ENCODE results near the gene KCNAB1. TPM values are rescaled to one million over a fixed set of nuclear protein-coding genes. Genes with fewer than 3 reads are reported as not detected.
"Not testable (repeated sequence)": the region's sequence is repeated elsewhere in the genome, so short reads cannot be mapped to it uniquely, and the experiment has no call there.

Gene KCNAB1
- total RNA-seq, 1 experiment from 2014 or later: 1.4 TPM

- no peak overlapping the region for H3K27ac ChIP-seq
- ChIA-PET POLR2A (ENCODE audit: unreplicated experiment) (no interaction called here), CTCF (no interaction called here)
- no peaks in the 10 kb centered on the region for H4K20me1 ChIP-seq (ENCODE audit: insufficient read depth)
- no TSS peak for BruUV-seq (replicated peaks)
- no peaks in the 10 kb centered on the region for H3K79me2 ChIP-seq (ENCODE audit: low read depth)
- H3K9me3 ChIP-seq (ENCODE audit: insufficient read depth, low read depth): no peaks in the 10 kb centered on the region
- TF ChIP-seq EZH2 (IDR thresholded peaks at IDR 0.05; ENCODE audit: low read depth): no peak
- no peak for TF ChIP-seq CTCF (conservative IDR thresholded peaks at IDR 0.05)
- H3K36me3 ChIP-seq (ENCODE audit: low read depth): no peaks in the 10 kb centered on the region
- H3K9me2 ChIP-seq (ENCODE audit: insufficient read depth): no peaks in the 10 kb centered on the region
- intact Hi-C loops (cut with micrococcal nuclease; ENCODE audit: unreplicated experiment): no loop called here
- no peaks in the 10 kb centered on the region for H3K4me1 ChIP-seq (replicated peaks; ENCODE audit: insufficient read depth)
- no peaks in the 10 kb centered on the region for H3K27me3 ChIP-seq (ENCODE audit: insufficient read depth, low read depth)
- no peak for DNase-seq
- H3F3A ChIP-seq (ENCODE audit: insufficient read depth, low read depth): no peaks in the 10 kb centered on the region
- no peak overlapping the region for H3K4me2 ChIP-seq
- no peak overlapping the region for H3K4me3 ChIP-seq
- no peak overlapping the region for H2AFZ ChIP-seq
Measured at GRCh38 chr3:156098437-156099035, 21.8 kb upstream of the KCNAB1 start.

- H3K9me3 ChIP-seq (ENCODE audit: insufficient read depth, low read depth); intact Hi-C loops (cut with micrococcal nuclease; ENCODE audit: unreplicated experiment); H3K36me3 ChIP-seq (ENCODE audit: low read depth); DNase-seq; H4K20me1 ChIP-seq (ENCODE audit: insufficient read depth); H3K9me2 ChIP-seq (ENCODE audit: insufficient read depth); H3F3A ChIP-seq (ENCODE audit: insufficient read depth, low read depth); POLR2A ChIA-PET (ENCODE audit: unreplicated experiment); CTCF ChIA-PET; H3K79me2 ChIP-seq (ENCODE audit: low read depth); BruUV-seq (replicated peaks); H2AFZ ChIP-seq; H3K27ac ChIP-seq; H3K4me2 ChIP-seq; H3K4me1 ChIP-seq (replicated peaks; ENCODE audit: insufficient read depth); H3K27me3 ChIP-seq (ENCODE audit: insufficient read depth, low read depth); H3K4me3 ChIP-seq: not testable (repeated sequence)
Measured at GRCh38 chr3:156099348-156099747, 21.0 kb upstream of the KCNAB1 start.

- BruUV-seq (replicated peaks); H3K27me3 ChIP-seq (ENCODE audit: insufficient read depth, low read depth); CTCF ChIA-PET; H3K9me3 ChIP-seq (ENCODE audit: insufficient read depth, low read depth); DNase-seq; POLR2A ChIA-PET (ENCODE audit: unreplicated experiment); H4K20me1 ChIP-seq (ENCODE audit: insufficient read depth); H3K4me3 ChIP-seq; H2AFZ ChIP-seq; H3K79me2 ChIP-seq (ENCODE audit: low read depth); intact Hi-C loops (cut with micrococcal nuclease; ENCODE audit: unreplicated experiment); H3K4me2 ChIP-seq; H3K4me1 ChIP-seq (replicated peaks; ENCODE audit: insufficient read depth); H3K27ac ChIP-seq; H3K9me2 ChIP-seq (ENCODE audit: insufficient read depth); H3K36me3 ChIP-seq (ENCODE audit: low read depth); H3F3A ChIP-seq (ENCODE audit: insufficient read depth, low read depth): not testable (repeated sequence)
Measured at GRCh38 chr3:156099984-156100383, 20.4 kb upstream of the KCNAB1 start.

GRCh38 chr3:156102267-156102931, 18.0 kb upstream of the KCNAB1 start:
- no peak overlapping the region for H3K27ac ChIP-seq
- no peaks in the 10 kb centered on the region for H4K20me1 ChIP-seq (ENCODE audit: insufficient read depth)
- no peaks in the 10 kb centered on the region for H3K9me3 ChIP-seq (ENCODE audit: insufficient read depth, low read depth)
- no peaks in the 10 kb centered on the region for H3K9me2 ChIP-seq (ENCODE audit: insufficient read depth)
- no peak overlapping the region for H3K4me3 ChIP-seq
- no peaks in the 10 kb centered on the region for H3K4me1 ChIP-seq (replicated peaks; ENCODE audit: insufficient read depth)
- TF ChIP-seq EZH2 (IDR thresholded peaks at IDR 0.05; ENCODE audit: low read depth) (no peak), CTCF (conservative IDR thresholded peaks at IDR 0.05) (no peak)
- ChIA-PET POLR2A (ENCODE audit: unreplicated experiment) (no interaction called here), CTCF (no interaction called here)
- no peak for DNase-seq
- intact Hi-C loops (cut with micrococcal nuclease; ENCODE audit: unreplicated experiment): no loop called here
- no peaks in the 10 kb centered on the region for H3K27me3 ChIP-seq (ENCODE audit: insufficient read depth, low read depth)
- no peaks in the 10 kb centered on the region for H3K36me3 ChIP-seq (ENCODE audit: low read depth)
- no peaks in the 10 kb centered on the region for H3F3A ChIP-seq (ENCODE audit: insufficient read depth, low read depth)
- no peak overlapping the region for H3K4me2 ChIP-seq
- no peak overlapping the region for H2AFZ ChIP-seq
- BruUV-seq (replicated peaks): no TSS peak
- H3K79me2 ChIP-seq (ENCODE audit: low read depth): no peaks in the 10 kb centered on the region

Measured in PC-9 (cell line).